K562 (cell line): ENCODE data around the gene AMH. TPM values are rescaled to one million over a fixed set of nuclear protein-coding genes. Genes with fewer than 3 reads are reported as not detected.
A peak's percentile ranks its signal among the peaks of the same experiment; 100 is the strongest.

ENCODE experiments used
- EHMT2 ChIP-seq: fragments of 450-650 bp; IDR thresholded peaks from 2 replicates; pipeline ENCODE4 v1.6.1; 2018; ENCODE audit warnings: antibody characterized with exemption
- ZBTB40 ChIP-seq, 2 experiments: fragments of 450-650 bp in 1 of 2; sonication (generic) in 1 of 2; formaldehyde crosslinking in 1 of 2; IDR thresholded peaks; 2 replicates each; pipeline versions ENCODE4 v1.7.1 to v1.9.0; 2016 to 2022; ENCODE audit warnings: inconsistent platforms in 1 of 2, mild to moderate bottlenecking in 1 of 2, missing genetic modification reagents in 1 of 2
- ZNF395 ChIP-seq: fragments of 200-800 bp; sonication (Bioruptor generic); IDR thresholded peaks from 2 replicates; pipeline ENCODE4 v1.6.1; 2017; ENCODE audit warnings: missing genetic modification characterization, missing compliant biosample characterization
- ZNF644 ChIP-seq: fragments of 200-800 bp; sonication (Bioruptor generic); IDR thresholded peaks from 2 replicates; pipeline ENCODE4 v1.6.1; 2016; ENCODE audit warnings: low read depth, missing genetic modification characterization, missing compliant biosample characterization
- polyA plus RNA-seq, 8 experiments: library from polyadenylated mRNA; depleted of rRNA in 4 of 8; stranded (reverse) in 5 of 8; unstranded in 3 of 8; fragments of >200 nt; fragmentation: Nextera tagmentation in 2 of 8; fragmentation: Illumina TruSeq in 1 of 8; extraction: Ambion mirVana in 2 of 8; extraction: Trizol in 1 of 8; gene quantifications; 2 replicates each; pipeline versions ENCODE4 v1.2.1 to v1.2.3, GENCODE V29; 2011 to 2014; ENCODE audit warnings: inconsistent platforms in 1 of 8, missing spikeins in 1 of 8
- total RNA-seq, 7 experiments: library from RNA; depleted of rRNA in 6 of 7; stranded (reverse); fragments of >200 nt in 6 of 7; fragmentation: Illumina TruSeq in 2 of 7; extraction: Trizol in 2 of 7; gene quantifications; 2 replicates each; pipeline versions ENCODE4 v1.2.1 to v1.2.3, GENCODE V29; 2011 to 2021; ENCODE audit warnings: low replicate concordance in 1 of 7

Gene AMH
- total and polyA plus RNA-seq, 9 of the 15 experiments (the other 6 are each of a cell fraction or from before 2014, with no cell fraction given) = 0.29 to 27.4 (median 2.6) TPM; not detected in 2

GRCh38 chr19:2288818-2289713 is 39.9 kb downstream of the AMH start (continued):
- TF ChIP-seq ZBTB40 (IDR thresholded peaks at IDR 0.05) = no peak
- TF ChIP-seq ZBTB40 (CRISPR knock-in tag; IDR thresholded peaks at IDR 0.05) = no peak
- TF ChIP-seq ZNF644 = no peak
- TF ChIP-seq EHMT2 = no peak
- 0 out of 2 replicates have a peak, but pooled peaks have one; percentile 3 for TF ChIP-seq ZNF395 (CRISPR knock-in tag)
